ENCODE results near the gene HBG2. TPM values are rescaled to one million over a fixed set of nuclear protein-coding genes. Genes with fewer than 3 reads are reported as not detected.

Gene HBG2
- total RNA-seq, 1 experiment from 2014 or later = 8.7 TPM

DNA sequence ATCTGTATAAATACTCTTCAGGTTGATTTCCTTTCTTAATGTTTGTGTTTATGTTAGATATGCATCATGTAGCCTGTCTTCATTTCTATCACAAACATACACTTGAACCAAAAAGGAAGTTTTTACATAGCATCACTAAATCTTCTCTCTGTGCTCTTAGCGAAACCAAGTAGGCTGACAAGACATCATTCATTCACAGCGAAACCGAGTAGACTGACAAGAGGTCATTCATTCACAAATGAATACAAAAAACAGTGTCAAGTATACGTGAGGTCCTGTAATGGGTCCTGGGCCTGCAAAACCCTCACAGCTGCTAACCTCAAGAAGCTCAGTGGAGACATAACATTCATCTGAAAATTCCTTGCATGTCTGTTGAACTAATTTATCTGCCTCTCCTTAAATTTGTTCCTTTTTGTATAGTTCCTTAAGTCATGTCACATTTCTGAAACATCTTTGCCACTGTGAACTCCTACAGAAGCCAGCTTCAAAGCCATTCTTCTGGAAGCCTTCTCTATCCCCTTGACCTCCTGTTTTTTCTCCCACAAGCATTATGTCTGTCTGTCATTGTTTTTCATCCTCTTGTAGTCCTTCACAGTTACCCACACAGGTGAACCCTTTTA, 25.0 kb upstream of the HBG2 start:
- H3K27ac Mint-ChIP-seq = no peak overlapping the region
- H3K4me3 Mint-ChIP-seq = no peak overlapping the region
- H3K4me1 Mint-ChIP-seq = peaks cover 5% of the 10 kb centered on the region
- ChIA-PET POLR2A (interaction anchor here (1.0 kb wide), 1 partner anchor 9 kb away, joined by 3 read pairs; the partner anchor contains the start of gene HBE1), CTCF (no interaction called here)
- DNase-seq (ENCODE audit: low spot score) (no peak), ATAC-seq (no peak)
- H3K9me3 Mint-ChIP-seq = no peaks in the 10 kb centered on the region; the same call in 1 of the 2 replicates
- H3K27me3 Mint-ChIP-seq (ENCODE audit: low read depth) = no peaks in the 10 kb centered on the region
- TF ChIP-seq ZNF317 (CRISPR knock-in tag; IDR thresholded peaks at IDR 0.05; ENCODE audit: borderline replicate concordance, low read depth) (no peak), ZNF671 (CRISPR knock-in tag; IDR thresholded peaks at IDR 0.05) (no peak), NFYB (CRISPR knock-in tag; conservative IDR thresholded peaks at IDR 0.05; ENCODE audit: low read depth) (no peak)
- TF ChIP-seq, protein P1, sequence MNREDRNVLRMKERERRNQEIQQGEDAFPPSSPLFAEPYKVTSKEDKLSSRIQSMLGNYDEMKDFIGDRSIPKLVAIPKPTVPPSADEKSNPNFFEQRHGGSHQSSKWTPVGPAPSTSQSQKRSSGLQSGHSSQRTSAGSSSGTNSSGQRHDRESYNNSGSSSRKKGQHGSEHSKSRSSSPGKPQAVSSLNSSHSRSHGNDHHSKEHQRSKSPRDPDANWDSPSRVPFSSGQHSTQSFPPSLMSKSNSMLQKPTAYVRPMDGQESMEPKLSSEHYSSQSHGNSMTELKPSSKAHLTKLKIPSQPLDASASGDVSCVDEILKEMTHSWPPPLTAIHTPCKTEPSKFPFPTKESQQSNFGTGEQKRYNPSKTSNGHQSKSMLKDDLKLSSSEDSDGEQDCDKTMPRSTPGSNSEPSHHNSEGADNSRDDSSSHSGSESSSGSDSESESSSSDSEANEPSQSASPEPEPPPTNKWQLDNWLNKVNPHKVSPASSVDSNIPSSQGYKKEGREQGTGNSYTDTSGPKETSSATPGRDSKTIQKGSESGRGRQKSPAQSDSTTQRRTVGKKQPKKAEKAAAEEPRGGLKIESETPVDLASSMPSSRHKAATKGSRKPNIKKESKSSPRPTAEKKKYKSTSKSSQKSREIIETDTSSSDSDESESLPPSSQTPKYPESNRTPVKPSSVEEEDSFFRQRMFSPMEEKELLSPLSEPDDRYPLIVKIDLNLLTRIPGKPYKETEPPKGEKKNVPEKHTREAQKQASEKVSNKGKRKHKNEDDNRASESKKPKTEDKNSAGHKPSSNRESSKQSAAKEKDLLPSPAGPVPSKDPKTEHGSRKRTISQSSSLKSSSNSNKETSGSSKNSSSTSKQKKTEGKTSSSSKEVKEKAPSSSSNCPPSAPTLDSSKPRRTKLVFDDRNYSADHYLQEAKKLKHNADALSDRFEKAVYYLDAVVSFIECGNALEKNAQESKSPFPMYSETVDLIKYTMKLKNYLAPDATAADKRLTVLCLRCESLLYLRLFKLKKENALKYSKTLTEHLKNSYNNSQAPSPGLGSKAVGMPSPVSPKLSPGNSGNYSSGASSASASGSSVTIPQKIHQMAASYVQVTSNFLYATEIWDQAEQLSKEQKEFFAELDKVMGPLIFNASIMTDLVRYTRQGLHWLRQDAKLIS (CRISPR knock-in tag; IDR thresholded peaks at IDR 0.05; ENCODE audit: borderline replicate concordance) = no peak
- H3K36me3 Mint-ChIP-seq = no peaks in the 10 kb centered on the region

DNA sequence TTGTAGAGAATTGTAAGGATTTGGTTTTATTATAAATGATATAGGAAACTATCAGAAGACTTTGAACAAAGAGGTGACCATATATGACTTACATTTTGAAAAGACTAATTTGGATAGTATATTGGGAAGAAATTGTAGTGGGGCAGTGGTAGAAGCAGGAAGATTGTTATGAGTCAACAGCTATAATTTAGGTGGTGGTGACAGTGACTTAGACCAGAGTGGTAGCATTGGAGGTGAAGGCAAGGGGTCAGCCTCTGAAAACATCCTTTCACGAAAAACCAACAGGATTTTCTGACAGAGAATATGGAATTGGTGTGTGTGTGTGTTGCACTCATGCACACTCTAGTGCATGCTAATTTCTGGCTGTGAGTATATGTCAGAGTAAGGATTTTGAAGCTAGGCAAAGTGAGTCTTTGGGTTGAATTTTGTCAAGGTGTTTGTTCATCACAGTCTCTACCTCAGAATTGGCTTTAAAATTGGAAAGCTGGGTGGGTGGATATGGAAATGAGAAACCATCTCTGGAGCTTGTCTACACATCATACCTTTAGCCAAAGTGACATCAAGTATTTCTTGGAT, 23.3 kb upstream of the HBG2 start:
- ATAC-seq = no peak
- ChIA-PET POLR2A (no interaction called here), CTCF (no interaction called here)
- Mint-ChIP-seq H3K27me3 (ENCODE audit: low read depth) (no peaks in the 10 kb centered on the region), H3K36me3 (no peaks in the 10 kb centered on the region), H3K4me3 (no peak overlapping the region), H3K4me1 (peaks cover 9% of the 10 kb centered on the region), H3K27ac (no peak overlapping the region), H3K9me3 (no peaks in the 10 kb centered on the region)
- no peak for DNase-seq (ENCODE audit: low spot score)
- TF ChIP-seq, protein P2, sequence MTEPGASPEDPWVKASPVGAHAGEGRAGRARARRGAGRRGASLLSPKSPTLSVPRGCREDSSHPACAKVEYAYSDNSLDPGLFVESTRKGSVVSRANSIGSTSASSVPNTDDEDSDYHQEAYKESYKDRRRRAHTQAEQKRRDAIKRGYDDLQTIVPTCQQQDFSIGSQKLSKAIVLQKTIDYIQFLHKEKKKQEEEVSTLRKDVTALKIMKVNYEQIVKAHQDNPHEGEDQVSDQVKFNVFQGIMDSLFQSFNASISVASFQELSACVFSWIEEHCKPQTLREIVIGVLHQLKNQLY (CRISPR knock-in tag; IDR thresholded peaks at IDR 0.05) = no peak
- TF ChIP-seq MYBL2 (CRISPR knock-in tag; IDR thresholded peaks at IDR 0.05) (no peak), NFYB (CRISPR knock-in tag; conservative IDR thresholded peaks at IDR 0.05; ENCODE audit: low read depth) (no peak), CBFB (CRISPR knock-in tag; IDR thresholded peaks at IDR 0.05; ENCODE audit: low read depth) (no peak), CREB1 (CRISPR knock-in tag; IDR thresholded peaks at IDR 0.05) (no peak), NFE2L1 (CRISPR knock-in tag; IDR thresholded peaks at IDR 0.05) (no peak), IRF2 (CRISPR knock-in tag; IDR thresholded peaks at IDR 0.05; ENCODE audit: borderline replicate concordance, low read depth) (no peak)
- TF ChIP-seq, protein P3, sequence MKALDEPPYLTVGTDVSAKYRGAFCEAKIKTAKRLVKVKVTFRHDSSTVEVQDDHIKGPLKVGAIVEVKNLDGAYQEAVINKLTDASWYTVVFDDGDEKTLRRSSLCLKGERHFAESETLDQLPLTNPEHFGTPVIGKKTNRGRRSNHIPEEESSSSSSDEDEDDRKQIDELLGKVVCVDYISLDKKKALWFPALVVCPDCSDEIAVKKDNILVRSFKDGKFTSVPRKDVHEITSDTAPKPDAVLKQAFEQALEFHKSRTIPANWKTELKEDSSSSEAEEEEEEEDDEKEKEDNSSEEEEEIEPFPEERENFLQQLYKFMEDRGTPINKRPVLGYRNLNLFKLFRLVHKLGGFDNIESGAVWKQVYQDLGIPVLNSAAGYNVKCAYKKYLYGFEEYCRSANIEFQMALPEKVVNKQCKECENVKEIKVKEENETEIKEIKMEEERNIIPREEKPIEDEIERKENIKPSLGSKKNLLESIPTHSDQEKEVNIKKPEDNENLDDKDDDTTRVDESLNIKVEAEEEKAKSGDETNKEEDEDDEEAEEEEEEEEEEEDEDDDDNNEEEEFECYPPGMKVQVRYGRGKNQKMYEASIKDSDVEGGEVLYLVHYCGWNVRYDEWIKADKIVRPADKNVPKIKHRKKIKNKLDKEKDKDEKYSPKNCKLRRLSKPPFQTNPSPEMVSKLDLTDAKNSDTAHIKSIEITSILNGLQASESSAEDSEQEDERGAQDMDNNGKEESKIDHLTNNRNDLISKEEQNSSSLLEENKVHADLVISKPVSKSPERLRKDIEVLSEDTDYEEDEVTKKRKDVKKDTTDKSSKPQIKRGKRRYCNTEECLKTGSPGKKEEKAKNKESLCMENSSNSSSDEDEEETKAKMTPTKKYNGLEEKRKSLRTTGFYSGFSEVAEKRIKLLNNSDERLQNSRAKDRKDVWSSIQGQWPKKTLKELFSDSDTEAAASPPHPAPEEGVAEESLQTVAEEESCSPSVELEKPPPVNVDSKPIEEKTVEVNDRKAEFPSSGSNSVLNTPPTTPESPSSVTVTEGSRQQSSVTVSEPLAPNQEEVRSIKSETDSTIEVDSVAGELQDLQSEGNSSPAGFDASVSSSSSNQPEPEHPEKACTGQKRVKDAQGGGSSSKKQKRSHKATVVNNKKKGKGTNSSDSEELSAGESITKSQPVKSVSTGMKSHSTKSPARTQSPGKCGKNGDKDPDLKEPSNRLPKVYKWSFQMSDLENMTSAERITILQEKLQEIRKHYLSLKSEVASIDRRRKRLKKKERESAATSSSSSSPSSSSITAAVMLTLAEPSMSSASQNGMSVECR (CRISPR knock-in tag; IDR thresholded peaks at IDR 0.05; ENCODE audit: borderline replicate concordance) = no peak
- TF ChIP-seq, protein P4, sequence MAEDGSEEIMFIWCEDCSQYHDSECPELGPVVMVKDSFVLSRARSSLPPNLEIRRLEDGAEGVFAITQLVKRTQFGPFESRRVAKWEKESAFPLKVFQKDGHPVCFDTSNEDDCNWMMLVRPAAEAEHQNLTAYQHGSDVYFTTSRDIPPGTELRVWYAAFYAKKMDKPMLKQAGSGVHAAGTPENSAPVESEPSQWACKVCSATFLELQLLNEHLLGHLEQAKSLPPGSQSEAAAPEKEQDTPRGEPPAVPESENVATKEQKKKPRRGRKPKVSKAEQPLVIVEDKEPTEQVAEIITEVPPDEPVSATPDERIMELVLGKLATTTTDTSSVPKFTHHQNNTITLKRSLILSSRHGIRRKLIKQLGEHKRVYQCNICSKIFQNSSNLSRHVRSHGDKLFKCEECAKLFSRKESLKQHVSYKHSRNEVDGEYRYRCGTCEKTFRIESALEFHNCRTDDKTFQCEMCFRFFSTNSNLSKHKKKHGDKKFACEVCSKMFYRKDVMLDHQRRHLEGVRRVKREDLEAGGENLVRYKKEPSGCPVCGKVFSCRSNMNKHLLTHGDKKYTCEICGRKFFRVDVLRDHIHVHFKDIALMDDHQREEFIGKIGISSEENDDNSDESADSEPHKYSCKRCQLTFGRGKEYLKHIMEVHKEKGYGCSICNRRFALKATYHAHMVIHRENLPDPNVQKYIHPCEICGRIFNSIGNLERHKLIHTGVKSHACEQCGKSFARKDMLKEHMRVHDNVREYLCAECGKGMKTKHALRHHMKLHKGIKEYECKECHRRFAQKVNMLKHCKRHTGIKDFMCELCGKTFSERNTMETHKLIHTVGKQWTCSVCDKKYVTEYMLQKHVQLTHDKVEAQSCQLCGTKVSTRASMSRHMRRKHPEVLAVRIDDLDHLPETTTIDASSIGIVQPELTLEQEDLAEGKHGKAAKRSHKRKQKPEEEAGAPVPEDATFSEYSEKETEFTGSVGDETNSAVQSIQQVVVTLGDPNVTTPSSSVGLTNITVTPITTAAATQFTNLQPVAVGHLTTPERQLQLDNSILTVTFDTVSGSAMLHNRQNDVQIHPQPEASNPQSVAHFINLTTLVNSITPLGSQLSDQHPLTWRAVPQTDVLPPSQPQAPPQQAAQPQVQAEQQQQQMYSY (CRISPR knock-in tag; IDR thresholded peaks at IDR 0.05) = no peak
- TF ChIP-seq, protein P5, sequence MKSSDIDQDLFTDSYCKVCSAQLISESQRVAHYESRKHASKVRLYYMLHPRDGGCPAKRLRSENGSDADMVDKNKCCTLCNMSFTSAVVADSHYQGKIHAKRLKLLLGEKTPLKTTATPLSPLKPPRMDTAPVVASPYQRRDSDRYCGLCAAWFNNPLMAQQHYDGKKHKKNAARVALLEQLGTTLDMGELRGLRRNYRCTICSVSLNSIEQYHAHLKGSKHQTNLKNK (CRISPR knock-in tag; IDR thresholded peaks at IDR 0.05) = no peak
- TF ChIP-seq, protein P6, sequence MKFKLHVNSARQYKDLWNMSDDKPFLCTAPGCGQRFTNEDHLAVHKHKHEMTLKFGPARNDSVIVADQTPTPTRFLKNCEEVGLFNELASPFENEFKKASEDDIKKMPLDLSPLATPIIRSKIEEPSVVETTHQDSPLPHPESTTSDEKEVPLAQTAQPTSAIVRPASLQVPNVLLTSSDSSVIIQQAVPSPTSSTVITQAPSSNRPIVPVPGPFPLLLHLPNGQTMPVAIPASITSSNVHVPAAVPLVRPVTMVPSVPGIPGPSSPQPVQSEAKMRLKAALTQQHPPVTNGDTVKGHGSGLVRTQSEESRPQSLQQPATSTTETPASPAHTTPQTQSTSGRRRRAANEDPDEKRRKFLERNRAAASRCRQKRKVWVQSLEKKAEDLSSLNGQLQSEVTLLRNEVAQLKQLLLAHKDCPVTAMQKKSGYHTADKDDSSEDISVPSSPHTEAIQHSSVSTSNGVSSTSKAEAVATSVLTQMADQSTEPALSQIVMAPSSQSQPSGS (CRISPR knock-in tag; IDR thresholded peaks at IDR 0.05; ENCODE audit: borderline replicate concordance, low read depth) = no peak
- TF ChIP-seq, protein P1 (CRISPR knock-in tag; IDR thresholded peaks at IDR 0.05; ENCODE audit: borderline replicate concordance) = no peak
